Muscle layer of duodenum (tissue), 2 donors: ENCODE measurements around the gene ADAMTS12.
"Not testable (repeated sequence)": the region's sequence is repeated elsewhere in the genome, so short reads cannot be mapped to it uniquely, and the experiment has no call there.

Experiments used
- H3K27ac ChIP-seq: one replicate; pipeline ENCODE4 v1.7.0; 2013; ENCODE audit warnings: mild to moderate bottlenecking, low read length
- H3K27me3 ChIP-seq: one replicate; pipeline ENCODE4 v1.7.0; 2013; ENCODE audit warnings: low read depth, mild to moderate bottlenecking, control low read depth, low read length
- H3K36me3 ChIP-seq, 2 donors: one replicate each; pipeline ENCODE4 v1.7.0; 2013; ENCODE audit warnings: low read length in 2 of 2, control low read depth in 1 of 2, mild to moderate bottlenecking in 1 of 2; ENCODE audit not compliant: insufficient read depth in 2 of 2, control insufficient read depth in 1 of 2
- H3K4me1 ChIP-seq, 2 donors: one replicate each; pipeline ENCODE4 v1.7.0; 2013; ENCODE audit warnings: low read length in 2 of 2, mild to moderate bottlenecking in 2 of 2, control low read depth in 1 of 2, moderate library complexity in 1 of 2; ENCODE audit not compliant: insufficient read depth in 2 of 2, control insufficient read depth in 1 of 2
- H3K4me3 ChIP-seq, 2 donors: one replicate each; pipeline ENCODE4 v1.7.0; 2013; ENCODE audit warnings: low read length in 2 of 2, low read depth in 1 of 2, mild to moderate bottlenecking in 1 of 2
- H3K9me3 ChIP-seq, 2 donors: one replicate each; pipeline ENCODE4 v1.7.0; 2013; ENCODE audit warnings: low read length in 2 of 2, control low read depth in 1 of 2, mild to moderate bottlenecking in 1 of 2; ENCODE audit not compliant: control insufficient read depth in 1 of 2
- donor health status: healthy.

ADAMTS12 gene

GRCh38 chr5:33531824-33532223, 360.0 kb downstream of the ADAMTS12 start:
- no peaks in the 10 kb centered on the region for H3K4me1 ChIP-seq
- H3K36me3 ChIP-seq = peaks cover 0 to 6% of the 10 kb centered on the region in 2 donors

GRCh38 chr5:33531037-33531298, 360.8 kb downstream of the ADAMTS12 start:
- no peak overlapping the region for H3K4me3 ChIP-seq
- H3K4me1 ChIP-seq = no peaks in the 10 kb centered on the region
- no peaks in the 10 kb centered on the region for H3K27me3 ChIP-seq
- H3K9me3 ChIP-seq = no peaks in the 10 kb centered on the region
- peaks cover 0 to 8% of the 10 kb centered on the region in 2 donors for H3K36me3 ChIP-seq
- H3K27ac ChIP-seq = no peak overlapping the region

More at GRCh38 chr5:33531824-33532223, 360.0 kb downstream of the ADAMTS12 start:
- Histone ChIP-seq H3K27ac (no peak overlapping the region), H3K9me3 (no peaks in the 10 kb centered on the region), H3K4me3 (no peak overlapping the region), H3K27me3 (no peaks in the 10 kb centered on the region)

- no peak overlapping the region for H3K27ac ChIP-seq
- H3K4me3 ChIP-seq = no peak overlapping the region
Measured at GRCh38 chr5:33530183-33531036, 361.4 kb downstream of the ADAMTS12 start.

GRCh38 chr5:33527696-33528095, 364.1 kb downstream of the ADAMTS12 start:
- H3K27me3 ChIP-seq = no peaks in the 10 kb centered on the region
- no peaks in the 10 kb centered on the region for H3K9me3 ChIP-seq
- no peak overlapping the region for H3K27ac ChIP-seq
- H3K4me3 ChIP-seq = no peak overlapping the region
- H3K4me1 ChIP-seq = no peaks in the 10 kb centered on the region
- H3K36me3 ChIP-seq = peaks cover 0 to 4% of the 10 kb centered on the region in 2 donors

More at GRCh38 chr5:33530183-33531036, 361.4 kb downstream of the ADAMTS12 start:
- H3K9me3 ChIP-seq = no peaks in the 10 kb centered on the region
- H3K27me3 ChIP-seq = no peaks in the 10 kb centered on the region
- H3K4me1 ChIP-seq = no peaks in the 10 kb centered on the region
- H3K36me3 ChIP-seq = peaks cover 0 to 8% of the 10 kb centered on the region in 2 donors

- no peaks in the 10 kb centered on the region for H3K27me3 ChIP-seq
- H3K27ac ChIP-seq = no peak overlapping the region
- no peaks in the 10 kb centered on the region for H3K4me1 ChIP-seq
- no peaks in the 10 kb centered on the region for H3K9me3 ChIP-seq
- no peak overlapping the region for H3K4me3 ChIP-seq
- peaks cover 0 to 4% of the 10 kb centered on the region in 2 donors for H3K36me3 ChIP-seq
Measured at GRCh38 chr5:33526755-33527154, 365.0 kb downstream of the ADAMTS12 start.

GRCh38 chr5:33524476-33524875, 367.3 kb downstream of the ADAMTS12 start:
- no peaks in the 10 kb centered on the region for H3K4me1 ChIP-seq
- no peaks in the 10 kb centered on the region for H3K27me3 ChIP-seq
- no peak overlapping the region for H3K4me3 ChIP-seq
- peaks cover 0 to 4% of the 10 kb centered on the region in 2 donors for H3K36me3 ChIP-seq
- H3K9me3 ChIP-seq = no peaks in the 10 kb centered on the region
- no peak overlapping the region for H3K27ac ChIP-seq

- H3K9me3 ChIP-seq = no peaks in the 10 kb centered on the region
- H3K27ac ChIP-seq = no peak overlapping the region
- peaks cover 0 to 4% of the 10 kb centered on the region in 2 donors for H3K36me3 ChIP-seq
- H3K4me1 ChIP-seq = no peaks in the 10 kb centered on the region
- H3K4me3 ChIP-seq = no peak overlapping the region
- no peaks in the 10 kb centered on the region for H3K27me3 ChIP-seq
Measured at GRCh38 chr5:33523208-33523771, 368.5 kb downstream of the ADAMTS12 start.

GRCh38 chr5:33516421-33516820, 375.4 kb downstream of the ADAMTS12 start:
- H3K4me1 ChIP-seq = peaks cover 0 to 3% of the 10 kb centered on the region in 2 donors
- no peak overlapping the region for H3K27ac ChIP-seq
- no peak overlapping the region for H3K4me3 ChIP-seq
- no peaks in the 10 kb centered on the region for H3K36me3 ChIP-seq
- H3K27me3 ChIP-seq = no peaks in the 10 kb centered on the region
- H3K9me3 ChIP-seq = no peaks in the 10 kb centered on the region

- H3K9me3 ChIP-seq, H3K4me3 ChIP-seq, H3K36me3 ChIP-seq, H3K4me1 ChIP-seq, H3K27ac ChIP-seq, H3K27me3 ChIP-seq: not testable (repeated sequence)
Measured at GRCh38 chr5:33515366-33515765, 376.4 kb downstream of the ADAMTS12 start.

- Histone ChIP-seq H3K27ac (no peak overlapping the region), H3K36me3 (no peaks in the 10 kb centered on the region), H3K4me1 (peaks cover 0 to 3% of the 10 kb centered on the region in 2 donors)
Measured at GRCh38 chr5:33513462-33514185, 378.2 kb downstream of the ADAMTS12 start.

GRCh38 chr5:33509036-33509435, 382.8 kb downstream of the ADAMTS12 start:
- H3K27me3 ChIP-seq = no peaks in the 10 kb centered on the region
- H3K9me3 ChIP-seq = no peaks in the 10 kb centered on the region
- H3K36me3 ChIP-seq = no peaks in the 10 kb centered on the region
- H3K27ac ChIP-seq = no peak overlapping the region
- H3K4me3 ChIP-seq = no peak overlapping the region
- peaks cover 0 to 3% of the 10 kb centered on the region in 2 donors for H3K4me1 ChIP-seq

More at GRCh38 chr5:33513462-33514185, 378.2 kb downstream of the ADAMTS12 start:
- Histone ChIP-seq H3K4me3 (no peak overlapping the region), H3K9me3 (no peaks in the 10 kb centered on the region), H3K27me3 (no peaks in the 10 kb centered on the region)
